ENCODE data around the gene SLC28A3.

DNA sequence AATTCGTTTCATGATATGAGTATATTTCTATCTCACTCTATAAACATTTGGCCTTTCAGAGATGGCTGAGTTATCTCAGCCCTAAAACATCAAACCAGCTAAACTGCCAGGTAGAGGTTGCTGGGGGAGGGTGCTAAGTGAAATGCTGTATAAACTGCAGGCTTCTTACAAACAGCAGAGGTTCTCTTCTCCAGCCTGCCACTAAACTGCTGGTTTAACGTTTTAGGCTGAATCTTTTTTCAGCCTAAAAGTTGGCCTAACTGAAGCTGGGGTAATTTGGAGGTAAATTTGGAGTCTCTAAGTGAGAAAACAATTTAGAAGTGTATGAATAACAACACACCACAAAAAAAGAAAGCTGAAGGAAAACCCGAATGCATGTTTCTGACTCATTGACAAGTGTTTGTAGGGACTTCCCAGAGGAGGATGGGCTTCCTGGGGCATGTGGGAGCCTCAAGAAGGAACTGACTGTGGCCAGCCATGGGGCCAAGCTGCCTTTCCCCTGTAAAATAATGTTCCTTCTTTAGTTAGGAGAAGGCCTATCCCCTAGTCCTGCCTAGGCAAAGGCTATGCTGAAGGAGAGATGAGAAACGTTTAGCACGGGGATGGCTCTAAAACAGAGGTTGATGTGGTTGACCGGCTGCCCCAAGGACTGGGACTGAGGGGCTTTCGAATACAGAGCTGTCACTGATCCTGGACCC is 44.3 kb downstream of the SLC28A3 start:
- TF ChIP-seq, protein P1, sequence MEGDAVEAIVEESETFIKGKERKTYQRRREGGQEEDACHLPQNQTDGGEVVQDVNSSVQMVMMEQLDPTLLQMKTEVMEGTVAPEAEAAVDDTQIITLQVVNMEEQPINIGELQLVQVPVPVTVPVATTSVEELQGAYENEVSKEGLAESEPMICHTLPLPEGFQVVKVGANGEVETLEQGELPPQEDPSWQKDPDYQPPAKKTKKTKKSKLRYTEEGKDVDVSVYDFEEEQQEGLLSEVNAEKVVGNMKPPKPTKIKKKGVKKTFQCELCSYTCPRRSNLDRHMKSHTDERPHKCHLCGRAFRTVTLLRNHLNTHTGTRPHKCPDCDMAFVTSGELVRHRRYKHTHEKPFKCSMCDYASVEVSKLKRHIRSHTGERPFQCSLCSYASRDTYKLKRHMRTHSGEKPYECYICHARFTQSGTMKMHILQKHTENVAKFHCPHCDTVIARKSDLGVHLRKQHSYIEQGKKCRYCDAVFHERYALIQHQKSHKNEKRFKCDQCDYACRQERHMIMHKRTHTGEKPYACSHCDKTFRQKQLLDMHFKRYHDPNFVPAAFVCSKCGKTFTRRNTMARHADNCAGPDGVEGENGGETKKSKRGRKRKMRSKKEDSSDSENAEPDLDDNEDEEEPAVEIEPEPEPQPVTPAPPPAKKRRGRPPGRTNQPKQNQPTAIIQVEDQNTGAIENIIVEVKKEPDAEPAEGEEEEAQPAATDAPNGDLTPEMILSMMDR (conservative IDR thresholded peaks at IDR 0.05; ENCODE audit: low read depth, low read length), result no peak
- no peak for TF ChIP-seq EZH2phosphoT487 (IDR thresholded peaks at IDR 0.05; ENCODE audit: borderline replicate concordance, low read length)
